HEK293 (cell line): Measurements from ENCODE around the gene SETD2.

Source experiments
- REPIN1 ChIP-seq: fragments of 450-650 bp; formaldehyde crosslinking; IDR thresholded peaks from 2 replicates; pipeline ENCODE4 v1.5.1; 2017; ENCODE audit warnings: missing biosample characterization, missing genetic modification characterization, low read depth
- SCRT2 ChIP-seq: fragments of 450-650 bp; formaldehyde crosslinking; IDR thresholded peaks from 2 replicates; pipeline ENCODE4 v1.5.1; 2016; ENCODE audit warnings: missing biosample characterization, missing genetic modification characterization
- ZNF843 ChIP-seq: fragments of 450-650 bp; formaldehyde crosslinking; IDR thresholded peaks from 2 replicates; pipeline ENCODE4 v1.5.1; 2016; ENCODE audit warnings: missing biosample characterization, missing genetic modification characterization
- TF ChIP-seq, protein P1 (sequence below): fragments of 450-650 bp; formaldehyde crosslinking; IDR thresholded peaks from 2 replicates; pipeline ENCODE4 v1.5.1; 2016; ENCODE audit warnings: missing biosample characterization, missing genetic modification characterization

DNA sequence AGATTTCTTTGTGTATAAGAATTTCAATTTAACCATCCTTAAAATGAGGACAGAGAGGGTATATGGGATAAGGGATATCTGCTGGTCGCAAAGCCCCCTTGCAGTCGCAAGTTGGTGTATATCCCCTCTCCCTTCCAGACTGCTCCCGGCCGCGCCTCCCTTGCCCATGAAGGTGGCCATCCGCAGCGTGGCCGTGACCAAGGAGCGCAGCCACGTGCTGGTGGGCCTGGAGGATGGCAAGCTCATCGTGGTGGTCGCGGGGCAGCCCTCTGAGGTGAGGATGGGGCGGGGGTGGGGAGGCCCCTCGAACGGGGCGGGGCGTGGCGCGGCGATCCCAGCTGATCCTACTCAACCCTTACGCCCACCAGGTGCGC lies 155.1 kb downstream of the SETD2 start:
- TF ChIP-seq SCRT2 (tag by site-specific recombination), result no peak
- TF ChIP-seq, protein P1, sequence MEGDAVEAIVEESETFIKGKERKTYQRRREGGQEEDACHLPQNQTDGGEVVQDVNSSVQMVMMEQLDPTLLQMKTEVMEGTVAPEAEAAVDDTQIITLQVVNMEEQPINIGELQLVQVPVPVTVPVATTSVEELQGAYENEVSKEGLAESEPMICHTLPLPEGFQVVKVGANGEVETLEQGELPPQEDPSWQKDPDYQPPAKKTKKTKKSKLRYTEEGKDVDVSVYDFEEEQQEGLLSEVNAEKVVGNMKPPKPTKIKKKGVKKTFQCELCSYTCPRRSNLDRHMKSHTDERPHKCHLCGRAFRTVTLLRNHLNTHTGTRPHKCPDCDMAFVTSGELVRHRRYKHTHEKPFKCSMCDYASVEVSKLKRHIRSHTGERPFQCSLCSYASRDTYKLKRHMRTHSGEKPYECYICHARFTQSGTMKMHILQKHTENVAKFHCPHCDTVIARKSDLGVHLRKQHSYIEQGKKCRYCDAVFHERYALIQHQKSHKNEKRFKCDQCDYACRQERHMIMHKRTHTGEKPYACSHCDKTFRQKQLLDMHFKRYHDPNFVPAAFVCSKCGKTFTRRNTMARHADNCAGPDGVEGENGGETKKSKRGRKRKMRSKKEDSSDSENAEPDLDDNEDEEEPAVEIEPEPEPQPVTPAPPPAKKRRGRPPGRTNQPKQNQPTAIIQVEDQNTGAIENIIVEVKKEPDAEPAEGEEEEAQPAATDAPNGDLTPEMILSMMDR (tag by site-specific recombination), result no peak
- no peak for TF ChIP-seq REPIN1
- no peak for TF ChIP-seq ZNF843 (tag by site-specific recombination)
